IgD-negative memory B cell (primary cell): ENCODE measurements around the gene JAK1. TPM values are rescaled to one million over a fixed set of nuclear protein-coding genes. Genes with fewer than 3 reads are reported as not detected.
A peak's percentile ranks its signal among the peaks of the same experiment; 100 is the strongest.

ENCODE experiments used
- H3K27ac Mint-ChIP-seq, 3 donors: one replicate each; pipeline ENCODE4 v1.8.0; 2020 to 2022; ENCODE audit warnings: mild to moderate bottlenecking in 3 of 3, mixed read lengths in 3 of 3, moderate library complexity in 1 of 3
- H3K27me3 Mint-ChIP-seq: one replicate; pipeline ENCODE4 v1.8.0; 2021; ENCODE audit warnings: mixed read lengths
- H3K36me3 Mint-ChIP-seq: one replicate; pipeline ENCODE4 v1.8.0; 2020; ENCODE audit warnings: mild to moderate bottlenecking, mixed read lengths
- H3K4me1 Mint-ChIP-seq, 3 donors: one replicate each; pipeline ENCODE4 v1.8.0; 2020 to 2022; ENCODE audit warnings: mixed read lengths in 3 of 3, mild to moderate bottlenecking in 1 of 3
- H3K4me3 Mint-ChIP-seq, 4 donors: one replicate each; pipeline ENCODE4 v1.8.0; 2020 to 2022; ENCODE audit warnings: mild to moderate bottlenecking in 4 of 4, mixed read lengths in 4 of 4, moderate library complexity in 3 of 4
- H3K9me3 Mint-ChIP-seq, 3 donors: one replicate each; pipeline ENCODE4 v1.8.0; 2020 to 2021; ENCODE audit warnings: mixed read lengths in 3 of 3, mild to moderate bottlenecking in 1 of 3
- polyA plus RNA-seq: library from polyadenylated mRNA; unstranded; fragments of 300-500 nt; fragmentation: Illumina TruSeq; gene quantifications from one replicate; pipeline ENCODE4 v1.2.3, GENCODE V29; 2021

JAK1 gene
- polyA plus RNA-seq, 1 donor from 2014 or later, result 216 TPM

DNA sequence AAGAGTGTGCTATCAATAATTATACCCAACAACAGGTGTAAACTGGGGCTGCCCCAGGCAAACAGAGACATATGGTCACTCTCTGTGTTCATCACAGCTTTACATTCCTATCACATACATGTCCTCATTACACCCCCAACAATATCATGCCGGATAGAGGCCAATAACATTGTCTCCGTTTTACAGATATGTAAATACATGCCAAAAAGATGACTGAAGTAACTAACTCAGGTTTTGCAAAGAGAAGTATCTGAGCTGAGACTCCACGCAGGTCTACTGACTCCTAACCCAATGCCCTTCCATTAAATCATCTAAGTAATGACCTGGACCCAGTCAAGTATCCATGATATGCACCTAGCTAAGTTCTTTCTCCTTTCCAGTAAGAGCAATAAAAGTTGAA lies 55.0 kb downstream of the JAK1 start:
- H3K27me3 Mint-ChIP-seq, result no peaks in the 10 kb centered on the region
- H3K4me3 Mint-ChIP-seq, result peak overlapping the region in 1 of 4 donors; percentile 73
- H3K4me1 Mint-ChIP-seq, result peaks cover 52 to 86% (median 74%) of the 10 kb centered on the region in 3 donors
- H3K27ac Mint-ChIP-seq, result no peak overlapping the region
- no peaks in the 10 kb centered on the region for H3K36me3 Mint-ChIP-seq
- H3K9me3 Mint-ChIP-seq, result no peaks in the 10 kb centered on the region

DNA sequence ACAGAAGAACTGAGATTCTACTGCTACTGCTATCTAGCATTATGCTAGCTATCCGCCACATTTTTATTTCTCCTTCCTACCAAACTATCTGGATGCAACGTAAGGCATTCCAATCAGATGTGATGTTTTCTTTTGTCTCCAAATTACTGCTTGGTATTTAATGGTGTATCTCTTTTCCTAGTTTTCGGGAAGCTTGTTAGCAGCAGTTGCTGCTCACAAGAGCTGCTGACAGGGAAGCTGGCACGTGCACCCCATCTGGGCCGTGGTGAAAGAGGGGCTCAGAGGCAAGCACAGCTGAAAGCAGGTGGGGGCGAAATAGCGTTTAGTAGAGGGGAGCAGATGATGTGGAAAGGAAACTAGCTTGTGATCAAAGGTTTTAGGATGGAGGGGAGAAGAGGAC lies 57.3 kb downstream of the JAK1 start:
- Mint-ChIP-seq H3K27ac (peak overlapping the region in 2 of 3 donors; percentile 4 to 75), H3K27me3 (no peaks in the 10 kb centered on the region), H3K4me1 (peaks cover 54 to 84% (median 76%) of the 10 kb centered on the region in 3 donors), H3K9me3 (no peaks in the 10 kb centered on the region), H3K36me3 (no peaks in the 10 kb centered on the region), H3K4me3 (peak overlapping the region in 2 of 4 donors; percentile 35 to 79)

GRCh38 chr1:64908575-64908974 lies 57.8 kb downstream of the JAK1 start:
- Mint-ChIP-seq H3K4me1 (peaks cover 52 to 82% (median 74%) of the 10 kb centered on the region in 3 donors), H3K4me3 (peak overlapping the region in 1 of 4 donors; percentile 63), H3K9me3 (no peaks in the 10 kb centered on the region), H3K27me3 (no peaks in the 10 kb centered on the region), H3K27ac (peak overlapping the region in 2 of 3 donors; percentile 8 to 75), H3K36me3 (no peaks in the 10 kb centered on the region)

DNA sequence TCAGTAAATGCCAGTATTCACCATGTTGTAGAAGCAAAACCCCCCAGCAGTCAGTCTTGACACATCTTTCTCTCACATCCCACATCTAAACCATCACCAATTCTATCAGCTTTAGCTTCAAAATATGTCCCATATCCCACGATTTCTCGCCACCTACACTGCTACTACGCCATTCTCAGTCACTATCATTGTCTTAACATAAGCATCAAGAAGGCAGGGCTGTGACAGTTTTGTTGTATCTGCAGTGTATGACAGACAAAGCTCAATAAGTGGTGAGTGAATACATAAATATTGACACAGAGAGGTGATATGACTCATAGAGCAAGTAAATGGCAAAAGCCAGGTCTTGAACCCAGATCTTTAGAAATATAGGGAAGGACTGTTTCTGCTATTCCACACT lies 59.9 kb downstream of the JAK1 start:
- Mint-ChIP-seq H3K9me3 (no peaks in the 10 kb centered on the region), H3K27me3 (no peaks in the 10 kb centered on the region), H3K27ac (peak overlapping the region in 2 of 3 donors; percentile 0 to 74), H3K4me1 (peaks cover 57 to 84% (median 70%) of the 10 kb centered on the region in 3 donors), H3K36me3 (no peaks in the 10 kb centered on the region), H3K4me3 (peak overlapping the region in 1 of 4 donors; percentile 24)

GRCh38 chr1:64903593-64903992 lies 62.8 kb downstream of the JAK1 start:
- no peaks in the 10 kb centered on the region for H3K36me3 Mint-ChIP-seq
- no peaks in the 10 kb centered on the region for H3K9me3 Mint-ChIP-seq
- no peaks in the 10 kb centered on the region for H3K27me3 Mint-ChIP-seq
- peak overlapping the region; percentile 21 to 80 (median 50) for H3K27ac Mint-ChIP-seq
- no peak overlapping the region for H3K4me3 Mint-ChIP-seq
- H3K4me1 Mint-ChIP-seq, result peaks cover 57 to 86% (median 74%) of the 10 kb centered on the region in 3 donors

- Mint-ChIP-seq H3K27ac (no peak overlapping the region), H3K9me3 (no peaks in the 10 kb centered on the region)
Observed at GRCh38 chr1:64901663-64902062, 64.7 kb downstream of the JAK1 start.

GRCh38 chr1:64900916-64901315 lies 65.4 kb downstream of the JAK1 start:
- no peaks in the 10 kb centered on the region for H3K36me3 Mint-ChIP-seq
- no peaks in the 10 kb centered on the region for H3K27me3 Mint-ChIP-seq
- peaks cover 67 to 83% (median 73%) of the 10 kb centered on the region in 3 donors for H3K4me1 Mint-ChIP-seq
- H3K4me3 Mint-ChIP-seq, result no peak overlapping the region
- H3K9me3 Mint-ChIP-seq, result no peaks in the 10 kb centered on the region
- peak overlapping the region; percentile 4 to 73 (median 49) for H3K27ac Mint-ChIP-seq

More at GRCh38 chr1:64901663-64902062, 64.7 kb downstream of the JAK1 start:
- peaks cover 66 to 81% (median 73%) of the 10 kb centered on the region in 3 donors for H3K4me1 Mint-ChIP-seq
- H3K36me3 Mint-ChIP-seq, result no peaks in the 10 kb centered on the region
- peak overlapping the region in 1 of 4 donors; percentile 79 for H3K4me3 Mint-ChIP-seq
- H3K27me3 Mint-ChIP-seq, result no peaks in the 10 kb centered on the region

DNA sequence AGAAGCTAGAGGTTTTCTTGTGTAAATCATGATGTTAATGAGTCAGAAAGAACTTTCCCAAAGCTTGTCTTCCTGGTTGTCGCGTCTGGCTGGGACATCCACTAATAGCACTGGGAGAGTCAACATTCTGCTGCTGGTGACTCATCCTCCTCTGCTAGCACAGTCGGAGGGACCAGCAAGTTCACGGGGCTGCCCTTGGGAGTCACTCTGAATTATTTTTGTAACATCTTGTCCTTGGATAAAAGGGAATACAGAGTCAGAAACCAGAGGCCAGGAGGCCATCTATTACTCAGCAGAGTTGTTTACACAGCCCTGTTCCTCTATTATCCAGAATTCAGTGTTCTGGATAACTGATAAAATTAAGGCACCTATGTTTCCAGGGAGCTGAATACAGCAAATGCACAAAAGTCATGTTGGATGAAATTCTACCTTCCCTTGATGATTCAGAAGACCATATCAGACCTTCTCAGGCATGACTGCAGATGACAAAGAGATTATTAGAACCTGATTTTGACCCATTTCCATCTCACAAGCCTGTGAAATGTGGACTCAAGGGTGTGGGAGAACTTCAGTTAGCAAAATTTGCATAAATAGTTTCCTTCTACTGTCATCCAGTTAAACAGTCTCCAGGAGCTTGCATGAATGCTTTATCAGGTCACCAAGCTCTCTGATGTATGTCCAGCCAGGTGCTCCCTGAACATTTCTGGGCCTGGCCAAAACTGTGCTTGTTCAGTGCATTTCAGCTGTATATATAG lies 68.1 kb downstream of the JAK1 start:
- Mint-ChIP-seq H3K9me3 (no peaks in the 10 kb centered on the region), H3K4me3 (peak overlapping the region in 2 of 4 donors; percentile 3 to 46), H3K4me1 (peaks cover 72 to 84% (median 78%) of the 10 kb centered on the region in 3 donors), H3K27ac (peak overlapping the region in 2 of 3 donors; percentile 14 to 77), H3K36me3 (no peaks in the 10 kb centered on the region), H3K27me3 (no peaks in the 10 kb centered on the region)

- no peaks in the 10 kb centered on the region for H3K9me3 Mint-ChIP-seq
- H3K4me1 Mint-ChIP-seq, result peaks cover 77 to 85% (median 79%) of the 10 kb centered on the region in 3 donors
- H3K36me3 Mint-ChIP-seq, result no peaks in the 10 kb centered on the region
- H3K27me3 Mint-ChIP-seq, result no peaks in the 10 kb centered on the region
- H3K27ac Mint-ChIP-seq, result peak overlapping the region in 1 of 3 donors; percentile 30
- peak overlapping the region in 2 of 4 donors; percentile 23 to 75 for H3K4me3 Mint-ChIP-seq
Observed at GRCh38 chr1:64896551-64896950, 69.8 kb downstream of the JAK1 start.

- peak overlapping the region; percentile 3 to 75 (median 36) for H3K4me3 Mint-ChIP-seq
- H3K27ac Mint-ChIP-seq, result peak overlapping the region in 1 of 3 donors; percentile 0
- H3K9me3 Mint-ChIP-seq, result no peaks in the 10 kb centered on the region
- H3K27me3 Mint-ChIP-seq, result no peaks in the 10 kb centered on the region
- H3K36me3 Mint-ChIP-seq, result no peaks in the 10 kb centered on the region
- H3K4me1 Mint-ChIP-seq, result peaks cover 79 to 86% (median 82%) of the 10 kb centered on the region in 3 donors
Observed at GRCh38 chr1:64895500-64895899, 70.8 kb downstream of the JAK1 start.

DNA sequence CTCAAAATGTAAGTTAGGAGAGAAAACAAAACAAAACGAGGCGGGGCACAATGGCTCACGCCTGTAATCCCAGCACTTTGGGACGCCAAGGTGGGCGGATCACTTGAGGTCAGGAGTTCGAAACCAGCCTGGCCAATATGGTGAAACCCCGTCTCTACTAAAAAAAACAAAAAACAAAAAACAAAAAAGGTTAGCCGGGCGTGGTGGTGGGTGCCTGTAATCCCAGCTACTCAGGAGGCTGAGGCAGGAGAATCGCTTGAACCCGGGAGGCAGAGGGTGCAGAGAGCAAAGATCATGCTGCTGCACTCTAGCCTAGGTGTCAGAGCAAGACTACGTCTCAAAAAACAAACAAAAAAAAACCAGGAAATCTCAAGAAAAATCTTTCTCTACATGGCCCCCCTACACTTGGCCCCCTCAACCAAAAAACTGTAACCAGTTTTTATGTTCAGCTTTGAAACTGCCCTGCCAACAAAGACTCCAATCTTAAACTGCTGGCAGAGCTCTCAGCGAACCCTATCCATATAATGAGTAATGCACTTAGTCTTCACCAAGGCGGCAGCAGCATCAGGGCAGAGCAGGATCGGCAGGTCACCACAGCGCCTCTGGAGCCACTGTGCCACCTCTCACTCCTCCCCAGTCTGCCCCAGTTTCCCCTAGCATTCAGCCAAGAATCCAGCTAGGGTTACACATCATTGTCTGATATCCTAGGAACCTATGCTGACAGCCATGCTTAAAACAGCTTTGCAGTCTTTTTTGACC lies 71.7 kb downstream of the JAK1 start:
- Mint-ChIP-seq H3K9me3 (no peaks in the 10 kb centered on the region), H3K27ac (no peak overlapping the region), H3K36me3 (no peaks in the 10 kb centered on the region), H3K4me1 (peaks cover 79 to 86% (median 81%) of the 10 kb centered on the region in 3 donors), H3K4me3 (peak overlapping the region in 3 of 4 donors; percentile 6 to 80 (median 59)), H3K27me3 (no peaks in the 10 kb centered on the region)

- Mint-ChIP-seq H3K27ac (peak overlapping the region in 1 of 3 donors; percentile 2), H3K4me1 (peaks cover 79 to 86% (median 81%) of the 10 kb centered on the region in 3 donors), H3K27me3 (no peaks in the 10 kb centered on the region), H3K9me3 (no peaks in the 10 kb centered on the region), H3K36me3 (no peaks in the 10 kb centered on the region), H3K4me3 (peak overlapping the region in 3 of 4 donors; percentile 6 to 80 (median 77))
Observed at GRCh38 chr1:64893921-64894320, 72.4 kb downstream of the JAK1 start.

- H3K36me3 Mint-ChIP-seq, result no peaks in the 10 kb centered on the region
- H3K4me1 Mint-ChIP-seq, result peaks cover 76 to 84% (median 80%) of the 10 kb centered on the region in 3 donors
- peak overlapping the region in 1 of 3 donors; percentile 42 for H3K27ac Mint-ChIP-seq
- H3K4me3 Mint-ChIP-seq, result peak overlapping the region in 2 of 4 donors; percentile 68 to 79
- no peaks in the 10 kb centered on the region for H3K9me3 Mint-ChIP-seq
- no peaks in the 10 kb centered on the region for H3K27me3 Mint-ChIP-seq
Observed at GRCh38 chr1:64892576-64893573, 73.5 kb downstream of the JAK1 start.

DNA sequence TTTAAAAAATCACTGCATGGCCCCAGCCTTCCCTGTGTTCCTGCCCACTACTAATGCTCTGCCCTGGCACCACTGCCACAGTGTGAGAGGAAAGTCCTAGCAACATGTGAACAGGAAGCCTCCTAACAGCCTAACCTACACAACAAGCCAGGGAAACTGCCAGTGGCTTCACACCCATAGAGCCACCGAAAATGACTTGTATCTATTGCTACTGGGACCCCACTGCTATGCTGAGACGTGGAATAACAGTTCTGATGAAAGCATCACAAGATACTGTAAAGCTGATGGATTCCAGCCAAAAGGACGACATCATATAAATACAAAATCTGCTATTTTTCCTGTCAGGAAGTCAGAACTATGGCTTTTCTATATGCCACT lies 74.9 kb downstream of the JAK1 start:
- H3K27me3 Mint-ChIP-seq, result no peaks in the 10 kb centered on the region
- peak overlapping the region in 2 of 3 donors; percentile 6 to 27 for H3K27ac Mint-ChIP-seq
- peak overlapping the region in 1 of 4 donors; percentile 93 for H3K4me3 Mint-ChIP-seq
- H3K36me3 Mint-ChIP-seq, result no peaks in the 10 kb centered on the region
- H3K4me1 Mint-ChIP-seq, result peaks cover 77 to 87% (median 80%) of the 10 kb centered on the region in 3 donors
- H3K9me3 Mint-ChIP-seq, result no peaks in the 10 kb centered on the region
